Stimulated activated CD8-positive, alpha-beta memory T cell treated with anti-CD3 and anti-CD28 coated beads, Interleukin-15, amount 100 ng/mL, for 48 hours (primary cell): ENCODE results near the gene STH.
"Not testable (repeated sequence)": the region's sequence is repeated elsewhere in the genome, so short reads cannot be mapped to it uniquely, and the experiment has no call there.

Experiments used
- DNase-seq, 2 donors: peaks; one replicate each; pipeline ENCODE4 v3.0.0-alpha.2; 2020; ENCODE audit warnings: low read depth in 2 of 2

STH gene

GRCh38 chr17:45998987-45999899 is at the start of gene STH:
TSS of gene STH (plus strand) at chr17:45999250. CDS start at chr17:45999280, 30 bp downstream.
- DNase-seq: no peak

GRCh38 chr17:45949755-45950320 is 49.2 kb upstream of the STH start:
- no peak for DNase-seq

- DNase-seq: no peak
These were observed 48.2 kb upstream of the STH start for GRCh38 chr17:45950888-45951287.

- no peak for DNase-seq
These were observed 47.6 kb upstream of the STH start for GRCh38 chr17:45951403-45951802.

- DNase-seq: no peak
These were observed 47.1 kb upstream of the STH start for GRCh38 chr17:45951941-45952340.

- DNase-seq: no peak
These were observed 46.2 kb upstream of the STH start for GRCh38 chr17:45952814-45953320.

GRCh38 chr17:45953561-45953960 is 45.5 kb upstream of the STH start:
- DNase-seq: no peak

- DNase-seq: no peak
These were observed 44.1 kb upstream of the STH start for GRCh38 chr17:45954914-45955313.

- DNase-seq: no peak
These were observed 43.7 kb upstream of the STH start for GRCh38 chr17:45955326-45955725.

GRCh38 chr17:45956090-45956489 is 43.0 kb upstream of the STH start:
- no peak for DNase-seq

- DNase-seq: not testable (repeated sequence)
These were observed 42.3 kb upstream of the STH start for GRCh38 chr17:45956746-45957145.

GRCh38 chr17:45958307-45958706 is 40.7 kb upstream of the STH start:
- DNase-seq: no peak

- DNase-seq: no peak
These were observed 39.9 kb upstream of the STH start for GRCh38 chr17:45958994-45959665.

- DNase-seq: no peak
These were observed 38.7 kb upstream of the STH start for GRCh38 chr17:45960311-45960710.

- no peak for DNase-seq
These were observed 37.8 kb upstream of the STH start for GRCh38 chr17:45961206-45961605.

GRCh38 chr17:45962221-45962972 is 36.7 kb upstream of the STH start:
- no peak for DNase-seq

- no peak for DNase-seq
These were observed 35.8 kb upstream of the STH start for GRCh38 chr17:45963283-45963682.

- no peak for DNase-seq
These were observed 35.2 kb upstream of the STH start for GRCh38 chr17:45963889-45964288.

GRCh38 chr17:45964634-45965033 is 34.4 kb upstream of the STH start:
- DNase-seq: no peak

GRCh38 chr17:45965812-45966211 is 33.2 kb upstream of the STH start:
- no peak for DNase-seq

GRCh38 chr17:45966606-45967280 is 32.3 kb upstream of the STH start:
- DNase-seq: no peak
